SK-N-SH treated with all-trans-retinoic acid at 6 μM for 48 hours (cell line): Measurements from ENCODE around the gene STX3.
A peak's percentile ranks its signal among the peaks of the same experiment; 100 is the strongest.

Experiments used
- ATAC-seq: fragments of 200-7000 bp; cut with Tn5 transposase; 3 replicates; pipeline ENCODE4 v1.9.1; 2020; ENCODE audit warnings: mild to moderate bottlenecking, moderate library complexity
- ARNTL ChIP-seq: fragments of 450-650 bp; formaldehyde crosslinking; IDR thresholded peaks from 2 replicates; pipeline ENCODE4 v1.5.0; 2020; ENCODE audit warnings: low read depth, mild to moderate bottlenecking, moderate library complexity, borderline replicate concordance
- CREB5 ChIP-seq: fragments of 250-450 bp; sonication (Bioruptor Pico); IDR thresholded peaks from 2 replicates; pipeline ENCODE4 v1.5.1; 2020; ENCODE audit warnings: low read depth, mild to moderate bottlenecking, moderate library complexity
- ESRRG ChIP-seq: fragments of 250-450 bp; sonication (Bioruptor Pico); IDR thresholded peaks from 2 replicates; pipeline ENCODE4 v1.6.1; 2021; ENCODE audit warnings: mild to moderate bottlenecking
- GLIS3 ChIP-seq: fragments of 250-450 bp; sonication (Bioruptor Pico); IDR thresholded peaks from 2 replicates; pipeline ENCODE4 v1.5.0; 2020; ENCODE audit warnings: mild to moderate bottlenecking, moderate library complexity
- PPARA ChIP-seq: fragments of 250-450 bp; sonication (Bioruptor Pico); IDR thresholded peaks from 2 replicates; pipeline ENCODE4 v1.5.0; 2020; ENCODE audit warnings: mild to moderate bottlenecking, borderline replicate concordance
- SNAI2 ChIP-seq: fragments of 250-450 bp; sonication (Bioruptor Pico); IDR thresholded peaks from 2 replicates; pipeline ENCODE4 v1.5.0; 2020; ENCODE audit warnings: mild to moderate bottlenecking, moderate library complexity
- TCF4 ChIP-seq: fragments of 250-450 bp; sonication (Bioruptor Pico); IDR thresholded peaks from 2 replicates; pipeline ENCODE4 v1.8.0; 2021; ENCODE audit warnings: mild to moderate bottlenecking, moderate library complexity, borderline replicate concordance
- TOX ChIP-seq: fragments of 250-450 bp; sonication (Bioruptor Pico); IDR thresholded peaks from 2 replicates; pipeline ENCODE4 v1.8.0; 2021; ENCODE audit warnings: mild to moderate bottlenecking, moderate library complexity, borderline replicate concordance
- ZFP30 ChIP-seq: fragments of 450-650 bp; formaldehyde crosslinking; IDR thresholded peaks from 2 replicates; pipeline ENCODE4 v1.5.0; 2022; ENCODE audit warnings: mild to moderate bottlenecking, moderate library complexity
- ZNF565 ChIP-seq: fragments of 450-650 bp; formaldehyde crosslinking; conservative IDR thresholded peaks from 2 replicates; pipeline ENCODE4 v1.5.0; 2020; ENCODE audit warnings: low read depth, mild to moderate bottlenecking, moderate library complexity
- ZNF70 ChIP-seq: fragments of 450-650 bp; formaldehyde crosslinking; IDR thresholded peaks from 2 replicates; pipeline ENCODE4 v1.5.0; 2020; ENCODE audit warnings: mild to moderate bottlenecking, moderate library complexity
- ZNF8 ChIP-seq: fragments of 450-650 bp; formaldehyde crosslinking; IDR thresholded peaks from 2 replicates; pipeline ENCODE4 v1.5.0; 2020; ENCODE audit warnings: mild to moderate bottlenecking, moderate library complexity
- TF ChIP-seq, protein P1 (sequence below): fragments of 250-450 bp; sonication (Bioruptor Pico); IDR thresholded peaks from 2 replicates; pipeline ENCODE4 v1.8.0; 2020; ENCODE audit warnings: mild to moderate bottlenecking, moderate library complexity, borderline replicate concordance
- TF ChIP-seq, protein P2 (sequence below): fragments of 250-450 bp; sonication (Bioruptor Pico); IDR thresholded peaks from 2 replicates; pipeline ENCODE4 v1.5.1; 2021; ENCODE audit warnings: mild to moderate bottlenecking, moderate library complexity
- TF ChIP-seq, protein P3 (sequence below): fragments of 250-450 bp; sonication (Bioruptor Pico); IDR thresholded peaks from 2 replicates; pipeline ENCODE4 v1.5.0; 2020; ENCODE audit warnings: mild to moderate bottlenecking, moderate library complexity
- TF ChIP-seq, protein P4 (sequence below): fragments of 250-450 bp; sonication (Bioruptor Pico); IDR thresholded peaks from 2 replicates; pipeline ENCODE4 v1.8.0; 2021; ENCODE audit warnings: low read depth, mild to moderate bottlenecking, moderate library complexity, borderline replicate concordance

Gene STX3

DNA sequence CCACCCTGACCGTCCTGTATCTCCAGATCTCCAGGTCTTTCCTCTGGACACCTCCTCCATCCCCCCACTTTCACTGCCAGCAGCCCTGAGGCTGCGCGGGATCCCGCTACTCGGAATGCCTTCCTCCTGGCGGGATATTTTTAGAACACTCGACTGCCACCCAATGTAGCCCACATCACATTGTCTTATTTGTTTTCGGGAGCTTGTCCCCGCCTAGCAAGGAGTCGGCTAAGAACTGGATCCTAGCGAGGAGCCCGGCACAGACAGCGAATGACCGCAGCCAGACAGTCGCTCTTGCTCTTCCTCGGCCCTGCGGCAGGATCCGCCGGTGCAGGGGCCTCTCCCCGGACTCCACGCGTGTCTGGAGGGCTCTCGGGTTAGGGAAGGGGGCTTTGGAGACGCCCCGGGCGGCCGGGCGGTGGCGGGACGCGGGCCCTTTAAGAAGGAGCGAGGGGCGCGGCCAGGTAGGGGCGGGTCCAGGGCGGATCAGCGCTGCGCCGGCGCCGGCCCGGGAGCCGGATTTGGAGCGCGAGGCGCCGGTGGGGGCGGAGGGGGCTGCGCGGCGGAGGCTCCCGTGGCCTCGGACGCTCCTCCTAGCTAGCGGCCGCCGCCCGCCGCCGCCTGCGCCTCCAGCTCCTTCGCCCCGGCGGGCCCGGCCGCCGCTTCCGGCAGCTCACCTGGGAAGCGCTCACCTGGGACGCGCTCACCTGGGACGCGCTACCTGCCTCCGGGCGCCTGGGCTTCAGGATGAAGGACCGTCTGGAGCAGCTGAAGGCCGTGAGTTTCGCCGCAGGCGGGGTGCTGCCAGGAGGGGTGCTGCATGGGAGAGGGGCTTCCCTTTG lies at the start of gene STX3:
STX3 (plus strand) TSS at position 518 of the 842 bp plus-strand sequence; CDS start at position 748, 230 bp downstream.
- ATAC-seq = peak; percentile 86

GRCh38 chr11:59706518-59707285 lies 48.5 kb upstream of the STX3 start:
- peak; percentile 84 for ATAC-seq
- TF ChIP-seq, protein P1, sequence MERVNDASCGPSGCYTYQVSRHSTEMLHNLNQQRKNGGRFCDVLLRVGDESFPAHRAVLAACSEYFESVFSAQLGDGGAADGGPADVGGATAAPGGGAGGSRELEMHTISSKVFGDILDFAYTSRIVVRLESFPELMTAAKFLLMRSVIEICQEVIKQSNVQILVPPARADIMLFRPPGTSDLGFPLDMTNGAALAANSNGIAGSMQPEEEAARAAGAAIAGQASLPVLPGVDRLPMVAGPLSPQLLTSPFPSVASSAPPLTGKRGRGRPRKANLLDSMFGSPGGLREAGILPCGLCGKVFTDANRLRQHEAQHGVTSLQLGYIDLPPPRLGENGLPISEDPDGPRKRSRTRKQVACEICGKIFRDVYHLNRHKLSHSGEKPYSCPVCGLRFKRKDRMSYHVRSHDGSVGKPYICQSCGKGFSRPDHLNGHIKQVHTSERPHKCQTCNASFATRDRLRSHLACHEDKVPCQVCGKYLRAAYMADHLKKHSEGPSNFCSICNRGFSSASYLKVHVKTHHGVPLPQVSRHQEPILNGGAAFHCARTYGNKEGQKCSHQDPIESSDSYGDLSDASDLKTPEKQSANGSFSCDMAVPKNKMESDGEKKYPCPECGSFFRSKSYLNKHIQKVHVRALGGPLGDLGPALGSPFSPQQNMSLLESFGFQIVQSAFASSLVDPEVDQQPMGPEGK (CRISPR knock-in tag) = no peak
- no peak for TF ChIP-seq GLIS3
- TF ChIP-seq TOX = no peak
- TF ChIP-seq, protein P2, sequence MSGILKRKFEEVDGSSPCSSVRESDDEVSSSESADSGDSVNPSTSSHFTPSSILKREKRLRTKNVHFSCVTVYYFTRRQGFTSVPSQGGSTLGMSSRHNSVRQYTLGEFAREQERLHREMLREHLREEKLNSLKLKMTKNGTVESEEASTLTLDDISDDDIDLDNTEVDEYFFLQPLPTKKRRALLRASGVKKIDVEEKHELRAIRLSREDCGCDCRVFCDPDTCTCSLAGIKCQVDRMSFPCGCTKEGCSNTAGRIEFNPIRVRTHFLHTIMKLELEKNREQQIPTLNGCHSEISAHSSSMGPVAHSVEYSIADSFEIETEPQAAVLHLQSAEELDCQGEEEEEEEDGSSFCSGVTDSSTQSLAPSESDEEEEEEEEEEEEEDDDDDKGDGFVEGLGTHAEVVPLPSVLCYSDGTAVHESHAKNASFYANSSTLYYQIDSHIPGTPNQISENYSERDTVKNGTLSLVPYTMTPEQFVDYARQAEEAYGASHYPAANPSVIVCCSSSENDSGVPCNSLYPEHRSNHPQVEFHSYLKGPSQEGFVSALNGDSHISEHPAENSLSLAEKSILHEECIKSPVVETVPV (CRISPR knock-in tag) = no peak
- no peak for TF ChIP-seq CREB5 (CRISPR knock-in tag)
- TF ChIP-seq ESRRG (CRISPR knock-in tag) = no peak
- no peak for TF ChIP-seq SNAI2 (CRISPR knock-in tag)
- TF ChIP-seq, protein P3, sequence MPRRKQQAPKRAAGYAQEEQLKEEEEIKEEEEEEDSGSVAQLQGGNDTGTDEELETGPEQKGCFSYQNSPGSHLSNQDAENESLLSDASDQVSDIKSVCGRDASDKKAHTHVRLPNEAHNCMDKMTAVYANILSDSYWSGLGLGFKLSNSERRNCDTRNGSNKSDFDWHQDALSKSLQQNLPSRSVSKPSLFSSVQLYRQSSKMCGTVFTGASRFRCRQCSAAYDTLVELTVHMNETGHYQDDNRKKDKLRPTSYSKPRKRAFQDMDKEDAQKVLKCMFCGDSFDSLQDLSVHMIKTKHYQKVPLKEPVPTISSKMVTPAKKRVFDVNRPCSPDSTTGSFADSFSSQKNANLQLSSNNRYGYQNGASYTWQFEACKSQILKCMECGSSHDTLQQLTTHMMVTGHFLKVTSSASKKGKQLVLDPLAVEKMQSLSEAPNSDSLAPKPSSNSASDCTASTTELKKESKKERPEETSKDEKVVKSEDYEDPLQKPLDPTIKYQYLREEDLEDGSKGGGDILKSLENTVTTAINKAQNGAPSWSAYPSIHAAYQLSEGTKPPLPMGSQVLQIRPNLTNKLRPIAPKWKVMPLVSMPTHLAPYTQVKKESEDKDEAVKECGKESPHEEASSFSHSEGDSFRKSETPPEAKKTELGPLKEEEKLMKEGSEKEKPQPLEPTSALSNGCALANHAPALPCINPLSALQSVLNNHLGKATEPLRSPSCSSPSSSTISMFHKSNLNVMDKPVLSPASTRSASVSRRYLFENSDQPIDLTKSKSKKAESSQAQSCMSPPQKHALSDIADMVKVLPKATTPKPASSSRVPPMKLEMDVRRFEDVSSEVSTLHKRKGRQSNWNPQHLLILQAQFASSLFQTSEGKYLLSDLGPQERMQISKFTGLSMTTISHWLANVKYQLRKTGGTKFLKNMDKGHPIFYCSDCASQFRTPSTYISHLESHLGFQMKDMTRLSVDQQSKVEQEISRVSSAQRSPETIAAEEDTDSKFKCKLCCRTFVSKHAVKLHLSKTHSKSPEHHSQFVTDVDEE (CRISPR knock-in tag) = no peak
- TF ChIP-seq TCF4 (CRISPR knock-in tag) = no peak
- TF ChIP-seq ZNF8 (CRISPR knock-in tag) = no peak

More for the DNA sequence above, at the start of gene STX3:
- TF ChIP-seq, protein P4, sequence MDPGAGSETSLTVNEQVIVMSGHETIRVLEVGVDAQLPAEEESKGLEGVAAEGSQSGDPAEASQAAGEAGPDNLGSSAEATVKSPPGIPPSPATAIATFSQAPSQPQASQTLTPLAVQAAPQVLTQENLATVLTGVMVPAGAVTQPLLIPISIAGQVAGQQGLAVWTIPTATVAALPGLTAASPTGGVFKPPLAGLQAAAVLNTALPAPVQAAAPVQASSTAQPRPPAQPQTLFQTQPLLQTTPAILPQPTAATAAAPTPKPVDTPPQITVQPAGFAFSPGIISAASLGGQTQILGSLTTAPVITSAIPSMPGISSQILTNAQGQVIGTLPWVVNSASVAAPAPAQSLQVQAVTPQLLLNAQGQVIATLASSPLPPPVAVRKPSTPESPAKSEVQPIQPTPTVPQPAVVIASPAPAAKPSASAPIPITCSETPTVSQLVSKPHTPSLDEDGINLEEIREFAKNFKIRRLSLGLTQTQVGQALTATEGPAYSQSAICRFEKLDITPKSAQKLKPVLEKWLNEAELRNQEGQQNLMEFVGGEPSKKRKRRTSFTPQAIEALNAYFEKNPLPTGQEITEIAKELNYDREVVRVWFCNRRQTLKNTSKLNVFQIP (CRISPR knock-in tag) = no peak
- TF ChIP-seq ZFP30 (CRISPR knock-in tag) (no peak), TCF4 (CRISPR knock-in tag) (no peak), CREB5 (CRISPR knock-in tag) (no peak), ZNF565 (CRISPR knock-in tag) (no peak), ARNTL (CRISPR knock-in tag) (no peak), ZNF70 (CRISPR knock-in tag) (no peak), PPARA (CRISPR knock-in tag) (no peak)
- TF ChIP-seq, protein P1 (CRISPR knock-in tag) = no peak
- TF ChIP-seq, protein P3 (CRISPR knock-in tag) = no peak
- TF ChIP-seq, all 23 proteins: peak for 0
